M059J (cell line): ENCODE results near the gene RBM22. TPM values are rescaled to one million over a fixed set of nuclear protein-coding genes. Genes with fewer than 3 reads are reported as not detected.

Experiments used
- total RNA-seq: library from RNA; depleted of rRNA; stranded (reverse); fragments of >200 nt; shearing (Covaris generic); gene quantifications from 2 replicates; pipeline ENCODE4 v1.2.3, GENCODE V29; 2014; rRNA removed

Gene RBM22
- total RNA-seq, 1 experiment from 2014 or later: 38.8 TPM

Other genes starting within 250 kb of the RBM22 start
- 24.3 and 44.2 TPM in 2 replicates for gene NDST1, start 192.9 kb downstream of the RBM22 start, total RNA-seq
- gene SYNPO, start 60.4 kb downstream of the RBM22 start, total RNA-seq: 3.1 and 5.6 TPM in 2 replicates
- 0.25 and 0.34 TPM in 2 replicates for gene MYOZ3, start 39.8 kb downstream of the RBM22 start, total RNA-seq
- 48.1 and 66.2 TPM in 2 replicates for gene DCTN4, start 58.0 kb upstream of the RBM22 start, total RNA-seq
- gene SMIM3, start 77.7 kb upstream of the RBM22 start, total RNA-seq: 73.1 and 92.7 TPM in 2 replicates
- not detected in 2 replicates for gene IRGM, start 145.5 kb upstream of the RBM22 start, total RNA-seq
- 5.1 and 5.7 TPM in 2 replicates for gene ZNF300, start 203.9 kb upstream of the RBM22 start, total RNA-seq